ENCODE results near the gene SFRP2. TPM values are rescaled to one million over a fixed set of nuclear protein-coding genes. Genes with fewer than 3 reads are reported as not detected.

The SFRP2 gene
- total and polyA plus RNA-seq, 7 experiments from 2014 or later: not detected

DNA sequence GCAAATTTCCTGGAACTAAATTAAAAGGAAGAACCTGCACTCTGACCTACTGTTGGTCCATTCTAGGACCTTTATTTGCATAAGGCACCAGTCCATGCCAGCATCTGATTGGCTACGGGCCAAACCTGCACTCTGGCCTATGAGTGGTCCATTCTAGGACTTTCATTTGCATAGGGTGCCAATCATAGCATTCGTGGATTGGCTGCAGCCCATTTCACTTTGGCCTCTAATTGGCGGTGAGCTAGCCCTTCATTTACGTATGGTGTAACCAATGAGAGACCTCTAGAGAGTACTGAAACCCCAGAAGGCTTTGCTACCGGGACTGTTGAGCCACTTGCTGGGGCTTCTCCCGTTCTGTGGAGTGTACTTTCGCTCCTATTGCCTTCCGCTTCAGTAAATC, 23.0 kb downstream of the SFRP2 start:
- no peak overlapping the region for H3K4me3 Mint-ChIP-seq
- Histone ChIP-seq H3K4me1 (ENCODE audit: control insufficient read depth in 2 of 2, insufficient read depth in 2 of 2, low read length in 2 of 2) (no peaks in the 10 kb centered on the region), H3K27me3 (ENCODE audit: control insufficient read depth in 2 of 2, insufficient read depth in 2 of 2, low read length in 2 of 2) (no peaks in the 10 kb centered on the region), H3K36me3 (ENCODE audit: control insufficient read depth in 2 of 3, insufficient read depth in 3 of 3, low read length in 3 of 3) (no peaks in the 10 kb centered on the region), H3K27ac (ENCODE audit: low read depth, low read length) (no peak overlapping the region), H3K4me3 (ENCODE audit: low read length) (no peak overlapping the region), H3K9me3 (ENCODE audit: control insufficient read depth in 2 of 3, low read length in 3 of 3) (no peaks in the 10 kb centered on the region)
- DNase-seq (no peak), ATAC-seq (no peak)
- POLR2A ChIA-PET: no interaction called here
- H3K27me3 Mint-ChIP-seq: peaks cover 0 to 47% (median 14%) of the 10 kb centered on the region in 5 donors
- peaks cover 0 to 8% (median 1%) of the 10 kb centered on the region in 11 donors for H3K9me3 Mint-ChIP-seq
- CTCF ChIA-PET: no interaction called here
- peaks cover 0 to 4% (median under 1%) of the 10 kb centered on the region in 5 donors for H3K36me3 Mint-ChIP-seq
- intact Hi-C loops (cut with micrococcal nuclease): no loop called here
- H3K4me1 Mint-ChIP-seq: peaks cover 0 to 23% (median 10%) of the 10 kb centered on the region in 7 donors
- no peak overlapping the region for H3K27ac Mint-ChIP-seq

DNA sequence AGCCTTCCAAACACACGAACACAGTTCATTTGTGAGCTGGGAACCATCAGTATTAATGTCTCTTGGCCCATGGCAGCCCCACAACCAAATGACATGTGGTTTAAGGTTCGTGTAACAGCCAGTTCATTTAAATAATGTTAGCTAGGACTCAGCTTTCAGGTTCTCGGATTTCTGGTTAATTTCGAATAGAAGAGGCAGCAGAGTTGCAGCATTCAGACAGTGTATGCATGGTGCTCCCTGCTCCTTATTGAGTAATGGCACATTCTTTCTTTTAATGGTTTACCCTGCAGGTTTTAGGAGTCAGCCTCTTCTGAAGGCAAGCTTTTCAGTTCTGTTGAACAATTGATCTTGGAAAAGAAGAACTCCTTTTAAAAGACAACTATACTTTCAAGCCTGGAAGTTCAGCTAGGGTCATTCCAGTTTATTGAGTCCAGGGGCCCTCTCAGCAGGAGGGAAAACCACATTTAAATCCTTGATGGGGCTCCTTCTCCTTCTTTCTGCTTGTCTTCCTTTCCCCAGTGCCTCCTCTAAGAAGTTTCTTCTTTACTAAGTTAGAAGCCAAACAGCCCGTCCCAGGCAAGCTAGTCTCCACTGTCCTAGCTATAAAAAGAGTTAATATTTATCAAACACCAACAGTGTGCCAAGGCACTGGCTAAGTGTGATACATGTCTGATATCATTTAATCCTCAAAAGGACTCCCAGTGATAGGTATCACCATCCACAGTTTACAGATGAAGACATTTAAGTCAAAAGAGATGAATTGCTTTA, 24.1 kb downstream of the SFRP2 start:
- Mint-ChIP-seq H3K27ac (no peak overlapping the region), H3K27me3 (peaks cover 0 to 52% (median 14%) of the 10 kb centered on the region in 5 donors), H3K9me3 (peaks cover 0 to 5% (median 0%) of the 10 kb centered on the region in 11 donors), H3K4me1 (peaks cover 0 to 28% (median 16%) of the 10 kb centered on the region in 7 donors), H3K36me3 (peaks cover 0 to 4% (median 0%) of the 10 kb centered on the region in 5 donors), H3K4me3 (no peak overlapping the region)
- DNase-seq (no peak), ATAC-seq (no peak)
- H3K4me1 ChIP-seq (ENCODE audit: control insufficient read depth in 2 of 2, insufficient read depth in 2 of 2, low read length in 2 of 2): peaks cover 0 to 8% of the 10 kb centered on the region in 2 donors
- intact Hi-C loops (cut with micrococcal nuclease): no loop called here
- H3K36me3 ChIP-seq (ENCODE audit: control insufficient read depth in 2 of 3, insufficient read depth in 3 of 3, low read length in 3 of 3): no peaks in the 10 kb centered on the region
- no peaks in the 10 kb centered on the region for H3K9me3 ChIP-seq (ENCODE audit: control insufficient read depth in 2 of 3, low read length in 3 of 3)
- H3K27ac ChIP-seq (ENCODE audit: low read depth, low read length): no peak overlapping the region
- POLR2A ChIA-PET: no interaction called here
- CTCF ChIA-PET: interaction anchor here (1.3 kb wide), 1 partner anchor 130 kb away, joined by 3 read pairs; no protein-coding TSS in a partner anchor
- H3K27me3 ChIP-seq (ENCODE audit: control insufficient read depth in 2 of 2, insufficient read depth in 2 of 2, low read length in 2 of 2): no peaks in the 10 kb centered on the region
- H3K4me3 ChIP-seq (ENCODE audit: low read length): no peak overlapping the region

DNA sequence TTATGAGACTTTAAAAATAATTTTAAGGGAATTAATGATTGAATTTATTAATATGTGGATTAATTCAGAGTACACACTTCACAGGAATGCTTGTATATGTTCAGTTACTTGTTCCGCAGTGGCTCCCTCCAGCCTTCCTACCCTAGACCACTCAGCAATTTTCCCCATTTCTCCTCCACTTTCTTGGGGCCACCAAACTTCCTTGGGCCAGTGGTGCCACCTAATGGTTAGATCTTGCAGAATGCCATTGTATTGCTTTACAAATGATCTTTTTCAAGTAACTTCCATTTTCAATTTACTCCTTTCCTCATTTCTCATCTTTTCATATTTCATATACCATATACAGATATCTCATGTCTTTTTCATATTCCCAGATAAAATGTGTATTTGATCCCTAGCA, 25.5 kb downstream of the SFRP2 start:
- ChIA-PET POLR2A (no interaction called here), CTCF (interaction anchor here (1.3 kb wide), 1 partner anchor 129 kb away, joined by 3 read pairs; no protein-coding TSS in a partner anchor)
- intact Hi-C loops (cut with micrococcal nuclease): no loop called here
- Histone ChIP-seq H3K27ac (ENCODE audit: low read depth, low read length) (no peak overlapping the region), H3K27me3 (ENCODE audit: control insufficient read depth in 2 of 2, insufficient read depth in 2 of 2, low read length in 2 of 2) (no peaks in the 10 kb centered on the region), H3K36me3 (ENCODE audit: control insufficient read depth in 2 of 3, insufficient read depth in 3 of 3, low read length in 3 of 3) (no peaks in the 10 kb centered on the region), H3K4me3 (ENCODE audit: low read length) (no peak overlapping the region), H3K9me3 (ENCODE audit: control insufficient read depth in 2 of 3, low read length in 3 of 3) (no peaks in the 10 kb centered on the region), H3K4me1 (ENCODE audit: control insufficient read depth in 2 of 2, insufficient read depth in 2 of 2, low read length in 2 of 2) (peaks cover 0 to 8% of the 10 kb centered on the region in 2 donors)
- ATAC-seq: no peak
- no peak for DNase-seq
- H3K27me3 Mint-ChIP-seq: peaks cover 0 to 57% (median 14%) of the 10 kb centered on the region in 5 donors
- H3K36me3 Mint-ChIP-seq: peaks cover 0 to 4% (median 0%) of the 10 kb centered on the region in 5 donors
- peak overlapping the region in 2 of 9 donors; percentile 22 to 76 for H3K27ac Mint-ChIP-seq
- H3K4me3 Mint-ChIP-seq: no peak overlapping the region
- peaks cover 0 to 37% (median 24%) of the 10 kb centered on the region in 7 donors for H3K4me1 Mint-ChIP-seq
- H3K9me3 Mint-ChIP-seq: peaks cover 0 to 5% (median 0%) of the 10 kb centered on the region in 11 donors

DNA sequence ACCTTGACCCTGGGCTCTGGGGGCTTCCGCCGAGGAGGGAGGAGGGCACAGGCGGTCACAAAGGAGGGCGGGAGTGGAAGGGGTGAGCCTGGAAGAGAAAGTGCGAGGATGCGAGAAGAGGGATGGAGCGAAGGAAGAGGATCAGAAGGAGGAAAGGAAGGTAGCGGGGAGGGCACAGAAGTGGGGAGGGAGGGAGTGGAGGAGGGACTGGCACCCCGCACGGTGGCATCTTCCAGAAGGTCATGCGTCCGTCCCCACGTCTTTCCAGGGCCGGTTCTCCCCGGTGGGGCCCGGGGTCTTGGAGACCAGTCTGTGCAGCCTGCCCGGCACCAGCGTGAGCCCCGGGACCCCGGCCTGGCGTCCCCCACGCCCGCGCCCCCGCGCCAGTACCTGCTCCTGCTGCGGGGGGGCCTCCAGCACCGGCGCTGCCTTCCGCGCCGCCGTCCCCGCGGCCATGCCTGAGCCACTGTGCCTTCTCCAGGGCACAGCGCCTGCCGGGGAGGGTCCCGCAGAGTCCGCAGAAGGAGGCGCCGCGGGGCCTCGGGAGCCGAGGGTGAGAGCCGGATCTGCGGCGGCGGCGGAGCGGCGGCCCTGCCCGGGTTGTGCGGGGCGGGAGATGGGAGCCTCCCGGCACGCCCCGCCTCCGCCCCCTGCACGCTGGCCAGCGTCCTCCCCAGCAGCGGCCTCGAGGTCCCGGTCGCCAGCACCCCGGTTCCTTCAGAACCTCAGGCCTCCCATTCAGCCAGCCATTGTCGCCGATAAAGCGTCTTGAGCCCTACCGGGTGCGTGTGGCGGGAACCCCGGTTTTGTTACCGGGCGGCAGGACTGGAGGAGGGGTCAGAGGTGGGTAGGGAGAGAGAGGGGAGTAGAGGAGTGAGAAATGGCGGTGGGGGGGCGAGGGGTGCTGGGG, 29.2 kb downstream of the SFRP2 start, which contains the start of gene RNF175:
TSS of gene RNF175 (minus strand) at position 618 of the 910 bp plus-strand sequence. CDS start at position 456, 162 bp downstream.
- H3K9me3 Mint-ChIP-seq: peaks cover 0 to 5% (median 3%) of the 10 kb centered on the region in 11 donors
- peak within 1 kb of the TSS; percentile 34 for H3K4me3 ChIP-seq (ENCODE audit: low read length)
- ChIA-PET CTCF (interaction anchor here (0.7 kb wide), 1 partner anchor 9 kb away, joined by 4 read pairs; no protein-coding TSS in a partner anchor), POLR2A (no interaction called here)
- H3K9me3 ChIP-seq (ENCODE audit: control insufficient read depth in 2 of 3, low read length in 3 of 3): no peaks in the 10 kb centered on the region
- no peaks in the 10 kb centered on the region for H3K36me3 ChIP-seq (ENCODE audit: control insufficient read depth in 2 of 3, insufficient read depth in 3 of 3, low read length in 3 of 3)
- ATAC-seq (peak; percentile 54), DNase-seq (peak in 8 of 9 donors; percentile 20 to 32 (median 29))
- intact Hi-C loops (cut with micrococcal nuclease): loop anchor here in 1 of 2 donors (1.0 to 10.0 kb wide), 3 partner anchors 31 to 980 kb away; partner anchors contain the start of genes ARFIP1, TIGD4 and TMEM131L
- H3K27ac ChIP-seq (ENCODE audit: low read depth, low read length): peak within 1 kb of the TSS; percentile 54
- peaks cover 0 to 71% (median 14%) of the 10 kb centered on the region in 5 donors for H3K27me3 Mint-ChIP-seq
- H3K27me3 ChIP-seq (ENCODE audit: control insufficient read depth in 2 of 2, insufficient read depth in 2 of 2, low read length in 2 of 2): no peaks in the 10 kb centered on the region
- peak within 1 kb of the TSS; percentile 40 to 91 (median 84) for H3K4me3 Mint-ChIP-seq
- peaks cover 6 to 74% (median 61%) of the 10 kb centered on the region in 7 donors for H3K4me1 Mint-ChIP-seq
- peak within 1 kb of the TSS in 8 of 9 donors; percentile 75 to 95 (median 90) for H3K27ac Mint-ChIP-seq
- H3K4me1 ChIP-seq (ENCODE audit: control insufficient read depth in 2 of 2, insufficient read depth in 2 of 2, low read length in 2 of 2): peaks cover 0 to 26% of the 10 kb centered on the region in 2 donors
- peaks cover 0 to 9% (median 0%) of the 10 kb centered on the region in 5 donors for H3K36me3 Mint-ChIP-seq

DNA sequence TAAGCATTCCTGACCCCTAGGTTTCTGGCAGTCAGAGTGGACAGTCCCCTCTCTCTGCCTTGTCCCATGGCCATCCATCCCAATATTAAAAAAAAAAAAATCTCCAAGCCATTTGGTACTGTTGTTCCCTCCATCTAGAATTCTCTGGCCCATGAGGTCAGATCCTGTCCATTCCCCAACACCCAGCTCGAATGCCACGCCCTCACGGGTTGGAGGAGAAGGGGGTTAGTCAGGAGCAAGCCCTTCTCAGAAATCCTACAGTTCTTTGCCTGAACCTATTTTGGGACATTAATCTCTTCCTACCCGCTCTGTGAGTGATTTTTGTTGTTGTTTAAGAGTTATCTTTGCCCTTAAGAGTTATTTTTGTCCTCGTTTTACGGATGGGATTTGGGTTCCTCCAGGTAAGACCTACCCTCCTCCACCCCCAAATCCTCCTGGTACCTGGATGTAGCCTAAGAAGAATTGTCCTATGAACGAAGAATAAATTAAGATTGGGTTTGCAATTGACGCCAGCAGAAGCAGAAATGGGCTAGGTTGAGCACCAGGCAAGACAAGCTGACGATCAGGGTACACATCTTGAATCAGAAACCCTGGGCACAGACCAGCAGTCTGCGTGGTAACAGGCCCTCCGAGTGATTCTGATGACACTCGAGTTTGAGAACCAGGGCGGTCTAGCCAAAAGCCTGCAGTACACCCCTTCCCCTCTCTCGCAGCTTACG, 30.0 kb downstream of the SFRP2 start:
- intact Hi-C loops (cut with micrococcal nuclease): loop anchor here in 1 of 2 donors (10.0 kb wide), 1 partner anchor 294 kb away; the partner anchor contains the start of gene TMEM131L
- POLR2A ChIA-PET: no interaction called here
- DNase-seq (peak in 1 of 9 donors; percentile 16), ATAC-seq (peak; percentile 5)
- Histone ChIP-seq H3K27ac (ENCODE audit: low read depth, low read length) (no peak overlapping the region), H3K36me3 (ENCODE audit: control insufficient read depth in 2 of 3, insufficient read depth in 3 of 3, low read length in 3 of 3) (no peaks in the 10 kb centered on the region), H3K4me3 (ENCODE audit: low read length) (peak overlapping the region; percentile 34), H3K9me3 (ENCODE audit: control insufficient read depth in 2 of 3, low read length in 3 of 3) (no peaks in the 10 kb centered on the region), H3K27me3 (ENCODE audit: control insufficient read depth in 2 of 2, insufficient read depth in 2 of 2, low read length in 2 of 2) (no peaks in the 10 kb centered on the region), H3K4me1 (ENCODE audit: control insufficient read depth in 2 of 2, insufficient read depth in 2 of 2, low read length in 2 of 2) (peaks cover 0 to 32% of the 10 kb centered on the region in 2 donors)
- CTCF ChIA-PET: interaction anchor here (0.7 kb wide), 1 partner anchor 9 kb away, joined by 4 read pairs; no protein-coding TSS in a partner anchor
- Mint-ChIP-seq H3K9me3 (peaks cover 0 to 5% (median 3%) of the 10 kb centered on the region in 11 donors), H3K4me3 (peak overlapping the region; percentile 26 to 91 (median 84)), H3K27ac (peak overlapping the region in 8 of 9 donors; percentile 75 to 95 (median 90)), H3K27me3 (peaks cover 0 to 68% (median 14%) of the 10 kb centered on the region in 5 donors), H3K4me1 (peaks cover 6 to 82% (median 69%) of the 10 kb centered on the region in 7 donors), H3K36me3 (peaks cover 0 to 9% (median 0%) of the 10 kb centered on the region in 5 donors)

All from naive thymus-derived CD4-positive, alpha-beta T cell (primary cell).